HK-2 (cell line): ENCODE measurements around the gene RALGPS1.

Experiments used
- DNase-seq: peaks from one replicate; pipeline ENCODE4 v3.0.0-alpha.2; 2018; ENCODE audit not compliant: unreplicated experiment

Gene RALGPS1

GRCh38 chr9:127256324-127256723 is 341.7 kb downstream of the RALGPS1 start:
- DNase-seq: no peak

GRCh38 chr9:127258606-127259471 is 344.3 kb downstream of the RALGPS1 start:
- no peak for DNase-seq

DNA sequence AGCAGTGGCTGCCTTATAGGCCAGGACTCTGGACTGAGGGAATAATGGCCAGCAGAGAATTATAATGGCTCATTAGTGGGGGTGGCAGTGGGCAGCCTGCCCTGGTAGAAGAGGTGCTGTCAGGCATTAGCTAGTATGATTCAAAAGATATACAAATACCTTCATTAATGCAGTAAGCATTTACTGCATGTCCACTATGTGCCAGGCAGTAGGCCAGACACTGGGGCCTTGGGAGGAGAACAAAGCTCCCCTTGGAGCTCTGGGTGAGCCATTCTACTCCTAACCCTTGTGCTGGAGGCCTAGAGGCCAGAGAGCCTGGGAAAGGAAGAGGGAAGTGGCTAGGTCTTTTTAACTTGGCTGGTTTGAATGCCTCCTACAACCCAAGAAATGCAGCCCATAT is 348.0 kb downstream of the RALGPS1 start:
- DNase-seq: no peak

- DNase-seq: no peak
Measured at GRCh38 chr9:127263237-127263636, 348.7 kb downstream of the RALGPS1 start.

- no peak for DNase-seq
Measured at GRCh38 chr9:127263664-127264063, 349.1 kb downstream of the RALGPS1 start.

- DNase-seq: no peak
Measured at GRCh38 chr9:127264462-127265219, 350.1 kb downstream of the RALGPS1 start, which contains the start of gene GARNL3. Gene GARNL3 (plus strand): TSS chr9:127264774. CDS start chr9:127264878, 104 bp downstream.

- no peak for DNase-seq
Measured at GRCh38 chr9:127267793-127268525, 353.4 kb downstream of the RALGPS1 start.

- no peak for DNase-seq
Measured at GRCh38 chr9:127269449-127269848, 354.9 kb downstream of the RALGPS1 start.
